NCI-H128 (cell line): ENCODE results near the gene GRID1.
A peak's percentile ranks its signal among the peaks of the same experiment; 100 is the strongest.
"Not testable (repeated sequence)": the region's sequence is repeated elsewhere in the genome, so short reads cannot be mapped to it uniquely, and the experiment has no call there.

Experiments used
- DNase-seq: peaks from one replicate; lab custom pipeline; 2025; ENCODE audit not compliant: unreplicated experiment; lab: John Stamatoyannopoulos, UW

Gene GRID1

GRCh38 chr10:85971494-85971893 lies 395.1 kb downstream of the GRID1 start:
- no peak for DNase-seq

GRCh38 chr10:85967594-85967993 lies 399.0 kb downstream of the GRID1 start:
- no peak for DNase-seq

- DNase-seq = no peak
Observed at GRCh38 chr10:85961479-85962067, 405.0 kb downstream of the GRID1 start.

- DNase-seq = no peak
Observed at GRCh38 chr10:85961073-85961472, 405.5 kb downstream of the GRID1 start.

- DNase-seq = no peak
Observed at GRCh38 chr10:85959239-85959638, 407.4 kb downstream of the GRID1 start.

- no peak for DNase-seq
Observed at GRCh38 chr10:85950921-85951320, 415.7 kb downstream of the GRID1 start.

- no peak for DNase-seq
Observed at GRCh38 chr10:85946713-85947326, 419.8 kb downstream of the GRID1 start.

- DNase-seq = no peak
Observed at GRCh38 chr10:85936161-85936560, 430.4 kb downstream of the GRID1 start.

- DNase-seq = no peak
Observed at GRCh38 chr10:85934586-85934985, 432.0 kb downstream of the GRID1 start.

- DNase-seq = not testable (repeated sequence)
Observed at GRCh38 chr10:85929993-85930392, 436.6 kb downstream of the GRID1 start.

- no peak for DNase-seq
Observed at GRCh38 chr10:85927952-85928665, 438.5 kb downstream of the GRID1 start.

- DNase-seq = no peak
Observed at GRCh38 chr10:85926986-85927385, 439.6 kb downstream of the GRID1 start.

- no peak for DNase-seq
Observed at GRCh38 chr10:85926136-85926535, 440.5 kb downstream of the GRID1 start.

- no peak for DNase-seq
Observed at GRCh38 chr10:85925201-85925750, 441.3 kb downstream of the GRID1 start.

GRCh38 chr10:85924382-85925102 lies 442.1 kb downstream of the GRID1 start:
- no peak for DNase-seq

GRCh38 chr10:85922356-85923129 lies 444.1 kb downstream of the GRID1 start:
- DNase-seq = no peak

GRCh38 chr10:85921789-85922188 lies 444.8 kb downstream of the GRID1 start:
- no peak for DNase-seq

GRCh38 chr10:85920311-85920710 lies 446.3 kb downstream of the GRID1 start:
- no peak for DNase-seq

- peak; percentile 20 for DNase-seq
Observed at GRCh38 chr10:85919491-85920021, 447.0 kb downstream of the GRID1 start.

GRCh38 chr10:85918371-85918770 lies 448.2 kb downstream of the GRID1 start:
- no peak for DNase-seq
